NB4 (cell line): ENCODE measurements around the gene TICRR.

ENCODE experiments used
- CTCF ChIP-seq: IDR thresholded peaks from one replicate; pipeline ENCODE4 v1.5.1; 2012; ENCODE audit warnings: low read depth, low read length
- MYC ChIP-seq: IDR thresholded peaks from 2 replicates; pipeline ENCODE4 v1.6.1; 2011; ENCODE audit warnings: low read depth, low read length
- POLR2A ChIP-seq: IDR thresholded peaks from 2 replicates; pipeline ENCODE4 v1.6.1; 2011; ENCODE audit warnings: mild to moderate bottlenecking; ENCODE audit not compliant: insufficient read length; ENCODE audit errors: extremely low read depth
- TF ChIP-seq, protein P1 (sequence below): IDR thresholded peaks from 2 replicates; pipeline ENCODE4 v1.6.1; 2011; ENCODE audit warnings: low read depth, low read length

- TF ChIP-seq CTCF = no peak
- TF ChIP-seq POLR2A = no peak
- TF ChIP-seq, protein P1, sequence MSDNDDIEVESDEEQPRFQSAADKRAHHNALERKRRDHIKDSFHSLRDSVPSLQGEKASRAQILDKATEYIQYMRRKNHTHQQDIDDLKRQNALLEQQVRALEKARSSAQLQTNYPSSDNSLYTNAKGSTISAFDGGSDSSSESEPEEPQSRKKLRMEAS = no peak
- TF ChIP-seq MYC = no peak
These were observed 102.1 kb downstream of the TICRR start for GRCh38 chr15:89677381-89677780.
